Measurements from ENCODE around the gene STAM2.

DNA sequence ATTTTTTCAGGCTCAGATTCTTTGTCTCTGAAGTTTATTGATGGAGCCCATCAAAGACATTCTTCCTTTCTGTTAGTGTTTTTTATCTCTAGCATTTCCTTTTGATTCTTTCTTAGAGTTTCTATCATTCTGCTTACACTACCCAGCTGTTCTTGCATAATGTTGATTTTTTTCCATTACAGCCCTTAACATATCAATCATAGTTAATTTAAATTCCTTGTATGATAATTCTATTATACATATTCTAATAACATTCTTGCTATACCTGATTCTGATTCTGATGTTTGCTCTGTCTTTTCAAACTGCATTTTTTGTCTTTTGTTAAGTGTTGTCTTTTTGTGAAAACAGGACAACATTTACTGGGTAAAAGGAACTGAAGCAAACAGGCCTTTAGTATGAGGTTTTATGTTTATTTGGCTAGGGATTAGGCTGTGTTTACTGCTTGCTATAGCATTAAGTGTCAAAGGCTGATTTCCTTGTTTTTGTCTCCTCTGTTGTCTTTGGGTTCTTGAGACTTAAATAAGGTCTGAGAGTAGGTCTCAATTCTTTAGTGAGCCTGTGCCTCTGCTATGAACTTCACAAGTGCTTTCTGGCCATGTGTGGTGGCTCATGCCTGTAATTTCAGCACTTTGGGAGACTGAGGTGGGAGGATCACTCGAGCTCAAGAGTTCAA is 8.0 kb upstream of the STAM2 start:
- TF ChIP-seq, protein P1, sequence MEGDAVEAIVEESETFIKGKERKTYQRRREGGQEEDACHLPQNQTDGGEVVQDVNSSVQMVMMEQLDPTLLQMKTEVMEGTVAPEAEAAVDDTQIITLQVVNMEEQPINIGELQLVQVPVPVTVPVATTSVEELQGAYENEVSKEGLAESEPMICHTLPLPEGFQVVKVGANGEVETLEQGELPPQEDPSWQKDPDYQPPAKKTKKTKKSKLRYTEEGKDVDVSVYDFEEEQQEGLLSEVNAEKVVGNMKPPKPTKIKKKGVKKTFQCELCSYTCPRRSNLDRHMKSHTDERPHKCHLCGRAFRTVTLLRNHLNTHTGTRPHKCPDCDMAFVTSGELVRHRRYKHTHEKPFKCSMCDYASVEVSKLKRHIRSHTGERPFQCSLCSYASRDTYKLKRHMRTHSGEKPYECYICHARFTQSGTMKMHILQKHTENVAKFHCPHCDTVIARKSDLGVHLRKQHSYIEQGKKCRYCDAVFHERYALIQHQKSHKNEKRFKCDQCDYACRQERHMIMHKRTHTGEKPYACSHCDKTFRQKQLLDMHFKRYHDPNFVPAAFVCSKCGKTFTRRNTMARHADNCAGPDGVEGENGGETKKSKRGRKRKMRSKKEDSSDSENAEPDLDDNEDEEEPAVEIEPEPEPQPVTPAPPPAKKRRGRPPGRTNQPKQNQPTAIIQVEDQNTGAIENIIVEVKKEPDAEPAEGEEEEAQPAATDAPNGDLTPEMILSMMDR (IDR thresholded peaks at IDR 0.05), result no peak
- TF ChIP-seq POLR2A (IDR thresholded peaks at IDR 0.05), result no peak

All from body of pancreas (tissue), 4 donors.